Globus pallidus (tissue), 1 donor: ENCODE data around the gene RNU5B-1.
A peak's percentile ranks its signal among the peaks of the same experiment; 100 is the strongest.

ENCODE experiments used
- DNase-seq: peaks from one replicate; pipeline ENCODE4 v3.0.0-alpha.2; 2015; ENCODE audit warnings: low spot score

The RNU5B-1 gene

GRCh38 chr15:65304381-65305149 lies at the start of gene RNU5B-1:
Gene RNU5B-1, plus strand, starts transcription at chr15:65304677.
- DNase-seq, result peak; percentile 93

GRCh38 chr15:65254758-65255157 lies 49.7 kb upstream of the RNU5B-1 start:
- no peak for DNase-seq

- DNase-seq, result no peak
Observed at GRCh38 chr15:65255486-65256140, 48.9 kb upstream of the RNU5B-1 start.

GRCh38 chr15:65258375-65259262 lies 45.9 kb upstream of the RNU5B-1 start:
- DNase-seq, result no peak

DNA sequence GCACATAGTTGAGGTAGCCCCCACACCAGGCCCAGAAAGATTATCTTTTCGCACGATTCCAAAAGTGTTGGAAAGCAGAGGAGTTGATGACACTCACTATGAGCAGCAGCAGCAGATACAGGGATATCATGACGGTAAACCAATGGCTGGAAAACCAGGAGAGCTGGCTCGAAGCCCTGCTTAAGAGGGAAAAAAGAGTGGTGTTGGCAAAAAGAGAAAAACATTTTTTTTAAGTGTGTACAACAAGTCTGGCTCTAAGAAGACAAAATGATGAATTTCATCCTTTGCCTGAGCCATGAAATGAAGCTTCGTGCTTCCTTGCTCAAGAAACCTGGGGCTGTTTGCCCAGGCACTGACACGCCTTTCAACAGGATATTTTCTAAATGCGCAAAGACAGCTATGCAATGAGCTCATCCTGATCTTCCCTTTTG lies 45.1 kb upstream of the RNU5B-1 start:
- DNase-seq, result no peak

GRCh38 chr15:65260968-65261367 lies 43.5 kb upstream of the RNU5B-1 start:
- DNase-seq, result no peak

DNA sequence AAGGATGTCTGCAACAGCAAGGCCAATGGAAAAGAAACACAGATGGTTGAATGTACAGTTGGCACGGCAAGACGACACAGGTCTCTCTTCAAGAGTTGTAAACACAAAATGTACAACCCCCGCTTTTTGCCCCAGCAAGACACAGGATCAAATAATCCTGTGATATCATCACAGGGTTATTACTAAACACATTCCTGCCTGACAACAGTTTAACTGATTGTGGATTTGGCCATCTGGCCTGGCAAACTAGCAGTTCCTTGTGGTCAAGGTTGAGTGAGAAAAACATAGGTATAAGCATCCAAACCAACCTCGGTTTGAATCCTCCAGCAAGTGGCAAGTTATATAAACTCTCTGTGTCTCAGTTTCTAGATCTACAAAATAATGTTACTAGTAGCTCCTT lies 41.2 kb upstream of the RNU5B-1 start:
- DNase-seq, result no peak

DNA sequence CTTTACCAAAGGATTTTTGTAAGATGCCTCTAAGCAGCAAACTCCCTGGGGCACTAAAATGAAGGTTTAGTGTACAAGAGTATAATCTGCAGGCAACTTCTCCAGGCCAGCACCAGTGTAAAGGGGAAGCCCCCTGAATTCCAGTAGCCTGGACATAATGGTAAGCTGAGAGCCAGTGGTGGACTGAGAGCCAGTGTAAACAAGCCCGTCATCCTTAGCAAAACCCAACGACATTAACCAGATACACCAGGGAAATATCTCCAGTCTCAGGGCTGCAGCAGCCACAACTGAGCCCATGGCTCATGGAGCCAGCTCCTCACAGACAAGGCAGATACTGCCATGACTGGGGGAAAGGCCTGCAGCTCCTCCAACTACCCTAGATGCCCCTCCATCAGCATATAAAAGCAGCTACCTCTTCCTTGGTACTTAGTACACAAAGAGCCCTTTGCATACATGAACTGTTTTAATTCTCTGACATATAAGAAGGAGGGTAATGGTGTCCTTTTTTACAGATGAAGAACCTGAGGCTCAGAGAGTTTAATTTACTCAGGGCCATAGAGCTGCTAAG lies 39.5 kb upstream of the RNU5B-1 start:
- DNase-seq, result no peak

DNA sequence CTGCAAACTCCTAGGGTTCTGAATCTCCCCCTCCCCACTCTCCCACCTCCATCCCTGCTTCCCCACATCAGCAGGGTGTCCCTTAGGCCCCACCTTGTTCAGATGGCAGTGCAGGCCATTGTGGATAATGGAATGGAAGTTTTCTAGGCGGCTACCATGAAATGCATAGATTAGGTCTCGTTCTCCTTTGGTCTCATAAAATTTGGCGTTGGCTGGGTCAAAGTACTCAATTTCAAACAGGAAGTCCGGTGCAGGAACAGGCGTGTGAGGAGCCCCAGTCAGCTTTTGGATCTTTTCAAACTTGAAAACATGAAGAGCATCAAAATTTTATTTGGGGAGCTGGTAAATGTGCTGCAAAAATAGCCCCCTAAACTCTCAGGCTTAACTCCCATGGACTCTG lies 38.0 kb upstream of the RNU5B-1 start:
- DNase-seq, result no peak

DNA sequence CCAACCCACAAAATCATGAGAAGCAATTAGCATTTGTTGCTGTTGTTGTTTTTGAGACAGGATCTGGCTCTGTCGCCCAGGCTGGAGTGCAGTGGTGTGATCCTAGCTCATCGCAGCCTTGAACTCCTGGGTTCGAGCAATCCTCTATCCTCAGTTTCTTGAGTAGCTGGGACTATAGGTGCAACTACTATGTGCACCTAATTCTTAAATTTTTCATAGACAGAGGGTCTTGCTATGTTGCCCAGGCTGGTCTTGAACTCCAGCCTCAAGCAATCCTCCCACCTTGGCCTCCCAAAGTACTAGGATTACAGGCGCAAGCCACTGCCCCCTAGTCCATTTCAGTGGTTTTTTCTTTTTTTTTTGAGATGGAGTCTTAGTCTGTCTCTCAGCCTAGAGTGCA lies 36.1 kb upstream of the RNU5B-1 start:
- no peak for DNase-seq

GRCh38 chr15:65270811-65271545 lies 33.5 kb upstream of the RNU5B-1 start:
- DNase-seq, result peak; percentile 61

DNA sequence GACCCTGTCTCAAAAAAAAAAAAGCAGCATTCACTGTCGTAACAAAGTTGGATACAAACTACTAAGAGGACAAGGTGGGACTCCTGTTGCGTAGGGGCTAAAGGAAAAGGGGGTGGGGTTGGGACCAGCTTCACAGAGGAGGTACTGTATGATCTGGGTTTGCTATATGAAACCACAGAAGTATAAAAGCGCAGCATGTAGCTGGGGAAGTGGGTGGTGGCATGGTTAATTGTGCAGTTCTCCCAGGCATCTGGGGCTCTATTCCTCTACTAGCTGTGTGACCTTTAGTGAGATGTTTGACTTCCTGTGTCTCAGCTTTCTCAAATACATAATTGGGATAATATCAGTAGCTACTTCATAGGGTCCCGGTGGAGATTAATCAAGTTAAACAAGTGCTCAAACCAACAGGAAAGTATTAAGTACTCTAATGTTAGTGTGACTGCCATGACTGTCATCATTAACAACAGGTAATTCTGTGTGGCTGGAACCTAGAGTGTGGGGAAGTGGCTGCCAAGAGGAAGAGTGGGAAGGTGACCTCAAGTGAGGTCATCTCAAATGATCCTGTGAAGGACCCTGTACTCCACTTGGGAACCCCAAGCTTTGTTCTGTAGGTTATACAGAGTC lies 29.3 kb upstream of the RNU5B-1 start:
- no peak for DNase-seq

DNA sequence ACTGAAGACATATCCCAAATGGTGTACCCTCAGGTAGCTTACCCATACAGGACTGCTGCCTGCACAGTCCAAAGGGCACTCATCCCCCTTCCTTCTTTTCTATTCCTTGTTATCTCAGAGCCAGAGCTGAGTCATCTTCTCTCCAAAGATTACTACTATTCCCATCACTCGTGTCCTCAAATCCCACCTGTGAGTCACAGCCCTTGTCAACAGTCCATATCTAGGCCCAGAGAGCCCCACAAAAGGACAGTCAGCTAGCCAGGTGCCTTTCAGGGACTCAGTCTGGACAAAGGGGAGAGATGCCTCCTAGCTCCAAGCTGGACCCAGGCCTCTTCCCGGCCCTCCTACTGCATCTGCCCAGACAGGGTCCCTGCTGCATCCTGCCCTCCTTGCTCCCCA lies 28.8 kb upstream of the RNU5B-1 start:
- no peak for DNase-seq

- DNase-seq, result no peak
Observed at GRCh38 chr15:65277015-65277414, 27.5 kb upstream of the RNU5B-1 start.

- no peak for DNase-seq
Observed at GRCh38 chr15:65278480-65278879, 26.0 kb upstream of the RNU5B-1 start.

DNA sequence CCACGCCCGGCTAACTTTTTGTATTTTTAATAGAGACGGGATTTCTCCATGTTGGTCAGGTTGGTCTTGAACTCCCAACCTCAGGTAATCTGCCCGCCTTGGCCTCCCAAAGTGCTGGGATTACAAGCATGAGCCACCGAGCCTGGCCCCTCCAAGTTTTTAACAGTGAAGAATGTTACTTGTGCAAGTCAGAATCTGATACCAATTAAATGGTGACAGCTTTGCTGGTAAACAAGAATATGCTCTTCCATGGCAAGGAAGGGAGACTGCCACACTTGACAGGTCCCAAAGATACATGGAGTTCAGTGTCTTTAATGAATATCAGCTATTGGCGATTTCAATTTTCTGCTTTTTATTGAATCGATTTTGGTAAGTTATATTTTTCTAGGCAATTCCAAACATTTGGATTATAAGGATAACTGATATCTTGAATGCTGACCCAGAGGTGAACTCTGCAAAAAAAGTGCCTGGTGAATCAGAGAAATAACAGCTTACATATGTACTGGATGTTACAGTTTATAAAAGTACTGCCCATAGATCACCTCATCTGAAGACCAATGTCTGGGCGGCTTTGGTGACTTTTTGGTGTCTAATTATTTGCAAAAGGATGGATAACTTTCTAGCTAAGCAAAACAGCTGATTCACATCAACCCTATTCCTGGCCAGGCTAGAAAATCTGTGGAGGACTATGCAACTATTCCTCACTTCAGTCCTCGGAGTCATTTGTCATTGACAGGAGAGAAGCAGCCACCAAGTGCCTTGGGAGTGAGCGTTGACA lies 19.0 kb upstream of the RNU5B-1 start:
- no peak for DNase-seq

GRCh38 chr15:65286069-65286703 lies 18.3 kb upstream of the RNU5B-1 start:
- peak; percentile 45 for DNase-seq

- peak; percentile 89 for DNase-seq
Observed at GRCh38 chr15:65286704-65287519, 17.6 kb upstream of the RNU5B-1 start, which contains the start of gene PARP16. Gene PARP16, minus strand, starts transcription at chr15:65286883. Its CDS starts 457 bp downstream, at chr15:65286426.

DNA sequence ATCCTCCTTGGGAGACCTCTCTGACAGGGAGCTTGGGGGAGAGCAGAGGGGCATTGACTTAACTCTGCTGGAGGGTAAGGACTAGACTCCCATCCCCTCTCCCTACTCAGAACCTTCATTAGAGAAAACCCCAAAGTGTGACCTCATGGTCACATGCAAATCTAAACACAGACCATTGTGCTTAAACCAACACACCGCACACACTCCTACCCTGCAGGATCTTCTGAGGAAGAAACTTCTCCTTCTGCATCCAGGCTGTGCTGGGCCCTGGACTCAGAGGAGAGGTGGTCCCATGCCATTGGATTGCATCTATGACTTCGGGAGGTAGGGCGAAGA lies 17.0 kb upstream of the RNU5B-1 start:
- DNase-seq, result no peak
